Adipocyte (in vitro differentiated cells): Measurements from ENCODE around the gene MAGED2.

Source experiments
- DNase-seq: peaks from one replicate; pipeline ENCODE4 v3.0.0-alpha.2; 2015; ENCODE audit warnings: low read depth
- H3K27me3 ChIP-seq: replicated peaks from 2 replicates; pipeline ENCODE4 v1.7.0; 2013; ENCODE audit warnings: mild to moderate bottlenecking, low read length, moderate library complexity; ENCODE audit not compliant: control insufficient read depth, insufficient read depth
- H3K36me3 ChIP-seq: 2 replicates; pipeline ENCODE4 v1.7.0; 2013; ENCODE audit warnings: low read length, mild to moderate bottlenecking, moderate library complexity; ENCODE audit not compliant: control insufficient read depth, insufficient read depth, severe bottlenecking
- H3K4me1 ChIP-seq: 2 replicates; pipeline ENCODE4 v1.7.0; 2013; ENCODE audit warnings: mild to moderate bottlenecking, low read length, moderate library complexity; ENCODE audit not compliant: control insufficient read depth, insufficient read depth
- H3K4me3 ChIP-seq: 2 replicates; pipeline ENCODE4 v1.7.0; 2013; ENCODE audit warnings: mild to moderate bottlenecking, low read length, moderate library complexity
- H3K9ac ChIP-seq: 2 replicates; pipeline ENCODE4 v1.7.0; 2013; ENCODE audit warnings: mild to moderate bottlenecking, low read length, moderate library complexity
- H3K9me3 ChIP-seq: 2 replicates; pipeline ENCODE4 v1.7.0; 2013; ENCODE audit warnings: mild to moderate bottlenecking, low read length, moderate library complexity; ENCODE audit not compliant: control insufficient read depth

Gene MAGED2

DNA sequence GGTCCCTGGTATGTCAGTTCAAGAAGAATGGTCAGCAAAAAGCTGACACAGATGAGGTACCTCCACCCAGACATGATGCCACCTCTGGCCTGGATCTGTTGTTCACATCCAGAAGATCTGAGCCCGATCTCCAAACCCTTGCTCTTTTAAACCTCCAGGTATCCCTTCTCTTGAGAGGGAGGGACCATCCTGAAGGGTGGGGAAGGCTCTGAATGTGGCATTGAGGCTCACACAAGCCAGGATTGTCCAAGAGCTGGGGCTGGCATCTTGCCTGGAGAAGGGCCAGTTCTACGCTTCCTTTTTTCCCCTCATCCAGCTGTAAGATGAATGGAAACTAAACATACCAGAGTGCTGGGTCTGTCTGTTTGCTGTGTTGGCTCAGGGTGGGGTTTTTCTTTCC lies 9.4 kb upstream of the MAGED2 start, which contains the start of gene ITIH6:
TSS of gene ITIH6 (minus strand) at position 119 of the 400 bp plus-strand sequence. CDS start at position 74, 45 bp downstream.
- Histone ChIP-seq H3K4me3 (no peak within 1 kb of the TSS), H3K9ac (no peak within 1 kb of the TSS), H3K27me3 (peaks cover 60% of the 10 kb centered on the region), H3K9me3 (peaks cover 12% of the 10 kb centered on the region), H3K4me1 (no peaks in the 10 kb centered on the region), H3K36me3 (no peaks in the 10 kb centered on the region)
- DNase-seq = no peak

DNA sequence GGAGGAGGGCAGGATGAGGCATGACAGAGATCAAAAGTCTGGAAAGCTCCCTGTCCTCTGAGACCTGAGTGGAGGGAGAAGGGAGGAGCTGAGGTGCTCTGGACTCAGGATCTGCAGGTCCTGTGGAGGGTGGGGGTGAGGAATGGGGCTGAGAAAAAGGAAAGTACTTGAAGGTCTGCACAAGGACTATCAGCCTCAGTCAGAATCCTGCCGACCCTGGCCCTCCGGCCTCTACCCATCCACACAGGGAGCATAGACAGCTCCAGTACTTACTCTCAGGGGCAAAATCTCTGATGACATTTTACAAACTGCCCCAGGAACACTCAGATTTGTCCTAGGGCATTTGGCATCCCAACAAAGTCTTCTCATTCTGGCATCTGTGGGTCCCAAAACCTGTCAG lies 8.5 kb upstream of the MAGED2 start:
- DNase-seq = no peak
- H3K4me1 ChIP-seq = no peaks in the 10 kb centered on the region
- peaks cover 56% of the 10 kb centered on the region for H3K27me3 ChIP-seq
- no peak overlapping the region for H3K9ac ChIP-seq
- no peak overlapping the region for H3K4me3 ChIP-seq
- no peaks in the 10 kb centered on the region for H3K36me3 ChIP-seq
- H3K9me3 ChIP-seq = peaks cover 12% of the 10 kb centered on the region

DNA sequence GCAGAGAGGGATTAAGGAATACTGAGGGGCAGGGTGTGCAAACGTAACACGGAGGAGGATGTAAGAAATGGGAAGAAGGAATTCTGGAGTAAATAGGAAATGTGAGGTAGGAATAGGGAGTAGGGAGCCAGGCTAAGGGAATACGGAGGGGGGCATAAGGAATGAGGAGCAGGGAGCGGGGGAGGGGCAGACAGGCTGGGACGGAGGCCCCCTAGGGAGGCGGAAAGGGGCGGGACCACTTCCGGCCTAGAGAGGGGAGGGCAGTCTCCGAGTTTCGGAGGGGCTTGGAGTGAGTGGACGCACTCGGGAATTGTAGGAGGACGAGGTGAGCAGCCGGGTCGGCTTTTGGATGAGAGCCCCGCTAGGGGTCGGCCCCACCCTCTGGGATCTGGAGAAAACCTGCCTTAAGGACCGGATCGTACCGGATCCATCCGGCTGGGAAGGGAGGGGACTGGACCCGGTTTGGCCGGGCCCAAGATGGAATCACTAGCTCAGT lies 612 bp downstream of the MAGED2 start:
- Histone ChIP-seq H3K36me3 (peaks cover 8% of the 10 kb centered on the region), H3K4me1 (peaks cover 13% of the 10 kb centered on the region), H3K9me3 (peaks cover 3% of the 10 kb centered on the region), H3K9ac (peak overlapping the region; percentile 82), H3K27me3 (peaks cover 9% of the 10 kb centered on the region), H3K4me3 (peak overlapping the region; percentile 81)
- DNase-seq = peak; percentile 73

DNA sequence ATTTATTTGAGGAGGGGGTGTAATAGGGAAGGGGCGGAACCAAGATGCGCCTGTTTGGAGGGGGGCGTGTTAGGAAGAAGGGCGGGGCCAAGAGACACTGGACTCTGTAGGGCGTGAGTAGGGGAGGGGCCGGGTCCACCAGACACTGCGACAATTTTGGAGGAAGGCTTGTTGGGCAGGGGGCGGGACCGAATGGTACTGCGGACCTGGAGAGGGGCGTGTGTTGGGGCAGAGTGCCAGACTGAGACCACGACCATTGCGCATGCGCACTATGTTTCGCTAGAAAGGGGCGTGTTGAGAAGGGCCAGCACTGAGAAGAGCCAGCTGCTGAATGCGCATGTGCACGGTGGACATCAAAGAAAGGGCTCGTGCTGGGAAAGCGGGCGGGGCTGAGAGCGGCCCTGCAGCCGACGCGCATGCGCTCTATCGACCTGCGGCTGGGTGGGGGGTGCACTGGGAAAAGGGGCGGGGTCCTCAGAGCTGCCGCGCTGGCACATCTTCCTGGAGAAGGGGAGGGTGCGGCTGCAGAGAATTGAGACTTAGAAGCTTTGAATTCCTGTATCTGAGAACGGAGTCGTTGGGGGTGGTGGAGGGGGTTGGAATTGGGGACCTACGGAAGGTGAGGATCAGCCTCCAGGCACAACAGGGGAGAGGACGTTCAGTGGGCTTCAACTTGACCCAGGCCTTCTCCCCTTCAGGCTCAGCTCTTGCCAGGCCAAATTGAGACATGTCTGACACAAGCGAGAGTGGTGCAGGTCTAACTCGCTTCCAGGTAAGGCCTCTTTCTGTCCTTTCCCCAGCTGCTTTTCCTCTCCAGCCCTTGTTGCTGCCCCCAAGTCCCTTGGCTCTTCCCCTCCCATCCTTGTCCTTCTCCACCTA lies 1.3 kb downstream of the MAGED2 start:
- Histone ChIP-seq H3K27me3 (peaks cover 8% of the 10 kb centered on the region), H3K9me3 (peaks cover 3% of the 10 kb centered on the region), H3K4me1 (peaks cover 13% of the 10 kb centered on the region), H3K9ac (peak overlapping the region; percentile 82), H3K36me3 (peaks cover 15% of the 10 kb centered on the region), H3K4me3 (peak overlapping the region; percentile 81)
- peak; percentile 96 for DNase-seq

DNA sequence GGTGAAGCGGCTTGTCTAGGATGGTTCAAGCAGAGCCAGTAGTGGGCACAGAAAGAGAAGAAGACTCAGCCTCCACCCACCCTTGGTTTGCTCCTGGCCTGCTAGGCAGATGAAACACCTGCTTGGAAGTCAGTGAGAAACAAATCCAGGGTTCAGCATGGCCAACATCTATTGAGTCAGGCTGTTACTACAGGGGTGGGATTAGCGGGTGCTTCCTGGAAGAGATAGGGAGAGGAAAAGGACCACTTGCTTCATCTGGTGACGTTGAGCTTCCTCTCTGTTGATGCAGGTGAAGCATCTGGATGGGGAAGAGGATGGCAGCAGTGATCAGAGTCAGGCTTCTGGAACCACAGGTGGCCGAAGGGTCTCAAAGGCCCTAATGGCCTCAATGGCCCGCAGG lies 3.0 kb downstream of the MAGED2 start:
- H3K36me3 ChIP-seq = peaks cover 28% of the 10 kb centered on the region
- no peak overlapping the region for H3K9ac ChIP-seq
- no peak for DNase-seq
- H3K4me3 ChIP-seq = peak overlapping the region; percentile 81
- H3K4me1 ChIP-seq = peaks cover 13% of the 10 kb centered on the region
- H3K9me3 ChIP-seq = peaks cover 3% of the 10 kb centered on the region
- H3K27me3 ChIP-seq = peaks cover under 1% of the 10 kb centered on the region

DNA sequence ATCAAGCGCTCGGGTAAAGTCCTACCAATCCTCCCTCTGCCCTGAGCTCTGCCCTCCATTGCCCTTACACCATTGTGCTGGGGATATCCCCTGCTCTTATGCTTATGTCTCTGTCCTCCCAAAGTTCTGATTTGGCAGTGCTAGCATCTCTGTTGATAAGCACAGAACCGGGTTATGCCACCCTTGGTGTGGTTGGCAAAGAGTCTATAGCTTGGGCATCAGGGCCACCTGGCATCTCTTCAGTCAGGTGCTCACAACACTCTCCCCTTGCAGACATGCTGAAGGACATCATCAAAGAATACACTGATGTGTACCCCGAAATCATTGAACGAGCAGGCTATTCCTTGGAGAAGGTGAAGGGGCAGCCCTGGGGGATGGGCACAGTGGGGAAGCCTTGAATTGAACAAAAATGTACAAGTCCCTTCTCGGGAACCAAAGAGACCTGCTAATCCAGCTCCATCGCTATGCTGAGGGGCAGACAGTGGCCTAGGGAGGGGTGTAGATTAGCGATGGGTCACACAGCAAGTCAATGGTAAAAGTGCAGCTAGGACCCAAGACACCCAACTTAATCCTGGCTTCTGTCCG lies 3.8 kb downstream of the MAGED2 start:
- Histone ChIP-seq H3K36me3 (peaks cover 37% of the 10 kb centered on the region), H3K4me3 (no peak overlapping the region), H3K4me1 (peaks cover 13% of the 10 kb centered on the region), H3K9me3 (peaks cover 3% of the 10 kb centered on the region), H3K27me3 (no peaks in the 10 kb centered on the region), H3K9ac (no peak overlapping the region)
- DNase-seq = no peak

DNA sequence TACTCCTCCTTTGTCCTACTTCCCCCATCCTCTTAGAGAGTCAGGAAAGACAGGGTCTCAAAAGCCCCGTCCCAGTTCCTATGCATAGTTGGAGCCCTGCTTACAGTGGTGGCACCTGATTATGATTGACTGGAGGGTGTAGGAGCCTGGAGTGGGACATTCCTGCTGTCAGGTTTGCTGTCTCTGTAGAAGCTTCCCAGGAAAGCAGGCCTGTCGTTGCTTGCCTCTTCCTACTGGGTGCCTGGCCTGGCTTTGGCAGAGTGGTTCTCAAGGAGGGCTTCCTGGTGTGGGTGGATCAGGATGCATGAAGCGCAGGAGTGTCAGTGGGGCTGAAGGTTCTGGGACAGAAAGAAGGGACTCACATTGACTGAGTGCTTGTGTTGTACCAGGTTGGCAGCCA lies 4.8 kb downstream of the MAGED2 start:
- H3K36me3 ChIP-seq = peaks cover 38% of the 10 kb centered on the region
- DNase-seq = no peak
- H3K4me3 ChIP-seq = no peak overlapping the region
- peaks cover 3% of the 10 kb centered on the region for H3K9me3 ChIP-seq
- H3K9ac ChIP-seq = no peak overlapping the region
- no peaks in the 10 kb centered on the region for H3K27me3 ChIP-seq
- H3K4me1 ChIP-seq = peaks cover 13% of the 10 kb centered on the region

DNA sequence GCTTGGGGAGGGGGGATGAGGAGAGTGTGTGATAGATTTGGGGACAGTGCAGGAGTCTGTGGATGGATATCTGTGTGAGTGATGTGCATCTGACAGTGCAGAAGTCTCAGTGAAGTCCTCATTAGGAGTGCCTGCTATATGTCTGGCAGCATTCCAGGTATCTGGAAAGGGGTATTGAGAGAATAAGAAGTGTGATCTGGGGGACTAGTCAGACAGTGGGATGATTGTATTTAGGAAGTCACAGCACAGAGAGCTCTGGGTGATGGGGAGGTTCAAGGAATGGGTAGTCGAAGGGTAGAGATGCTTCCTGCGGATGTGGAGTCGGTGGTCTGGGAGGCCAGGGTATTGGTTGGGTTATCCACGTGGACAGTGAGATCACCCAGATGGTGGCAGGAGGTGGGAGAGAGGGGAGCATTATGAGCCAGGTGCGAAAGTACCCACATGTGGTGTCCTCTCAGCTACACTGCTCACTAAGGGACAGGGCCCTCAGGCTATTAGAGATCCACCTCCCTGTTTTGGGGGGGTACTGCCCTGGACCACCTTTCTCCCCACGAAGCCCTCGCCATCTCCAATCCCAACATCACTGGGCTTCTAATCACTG lies 9.8 kb downstream of the MAGED2 start:
- peak; percentile 13 for DNase-seq
- peaks cover 35% of the 10 kb centered on the region for H3K36me3 ChIP-seq
- peaks cover 3% of the 10 kb centered on the region for H3K9me3 ChIP-seq
- H3K4me3 ChIP-seq = no peak overlapping the region
- no peaks in the 10 kb centered on the region for H3K4me1 ChIP-seq
- H3K9ac ChIP-seq = no peak overlapping the region
- H3K27me3 ChIP-seq = peaks cover 10% of the 10 kb centered on the region

DNA sequence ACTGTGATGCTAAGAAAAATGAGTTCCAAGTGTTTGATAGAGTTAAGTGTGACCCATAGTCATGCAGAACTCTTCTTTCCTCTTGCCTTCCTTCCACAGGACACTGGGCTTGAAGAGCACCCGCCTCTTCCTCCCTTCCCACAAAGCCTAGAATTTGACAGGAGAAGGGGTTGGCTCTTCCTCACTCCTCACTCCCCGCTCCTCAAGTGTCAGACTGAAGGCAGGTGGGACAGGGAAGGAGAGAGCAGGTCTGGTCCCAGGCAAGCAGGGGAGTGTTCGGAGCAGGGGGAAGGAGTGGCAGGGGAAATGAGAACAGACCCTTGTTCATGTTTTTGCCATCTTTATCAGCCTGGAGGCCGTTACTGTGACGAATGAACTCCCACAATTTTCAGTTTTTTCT lies 10.7 kb downstream of the MAGED2 start:
- no peaks in the 10 kb centered on the region for H3K4me1 ChIP-seq
- H3K4me3 ChIP-seq = no peak overlapping the region
- no peak for DNase-seq
- no peak overlapping the region for H3K9ac ChIP-seq
- H3K27me3 ChIP-seq = peaks cover 10% of the 10 kb centered on the region
- peaks cover 30% of the 10 kb centered on the region for H3K36me3 ChIP-seq
- H3K9me3 ChIP-seq = peaks cover 3% of the 10 kb centered on the region

DNA sequence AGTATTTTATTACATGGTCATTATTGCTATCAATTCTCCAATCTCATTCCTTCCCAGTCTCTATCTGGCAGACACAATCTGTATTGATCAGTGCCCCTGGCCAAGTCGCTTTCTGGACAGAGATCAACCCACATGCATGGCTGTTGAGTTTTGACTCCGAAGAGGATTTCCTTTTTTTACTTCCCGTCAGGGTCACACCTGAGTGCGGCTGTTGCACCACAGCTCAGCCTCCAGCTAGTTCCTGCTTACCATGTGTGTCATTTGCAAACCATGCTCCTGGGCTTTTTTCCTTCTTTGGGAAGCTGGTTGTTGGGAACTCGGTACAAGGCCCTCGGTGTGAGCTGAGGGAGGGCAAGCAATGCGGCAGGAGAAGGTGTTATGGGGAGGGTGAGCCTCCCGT lies 11.7 kb downstream of the MAGED2 start:
- DNase-seq = no peak
- Histone ChIP-seq H3K9me3 (peaks cover 3% of the 10 kb centered on the region), H3K4me3 (no peak overlapping the region), H3K27me3 (peaks cover 10% of the 10 kb centered on the region), H3K9ac (no peak overlapping the region), H3K4me1 (no peaks in the 10 kb centered on the region), H3K36me3 (peaks cover 20% of the 10 kb centered on the region)

DNA sequence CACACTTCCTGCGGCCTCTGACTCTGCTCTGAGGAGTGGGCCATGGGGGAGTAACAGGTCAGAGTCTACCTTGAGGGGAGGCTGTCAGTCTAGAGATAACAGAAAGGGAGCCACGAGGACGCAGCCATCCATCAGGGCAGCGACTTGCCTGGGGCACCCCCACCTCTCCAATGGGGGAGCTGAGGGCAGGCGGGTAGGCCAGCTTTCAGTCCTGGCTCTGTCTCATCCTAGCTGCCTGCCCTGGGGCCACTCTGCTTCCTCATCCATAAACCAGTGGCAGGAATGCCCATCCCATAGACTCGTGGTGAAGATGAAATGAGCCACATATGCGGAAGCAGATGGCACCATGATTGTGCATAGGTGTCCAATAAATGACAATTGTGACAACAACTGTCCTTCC lies 13.2 kb downstream of the MAGED2 start:
- Histone ChIP-seq H3K9ac (no peak overlapping the region), H3K4me3 (no peak overlapping the region), H3K36me3 (peaks cover 8% of the 10 kb centered on the region), H3K9me3 (peaks cover 3% of the 10 kb centered on the region), H3K4me1 (no peaks in the 10 kb centered on the region), H3K27me3 (peaks cover 10% of the 10 kb centered on the region)
- DNase-seq = no peak
